HEK293 (cell line): Measurements from ENCODE around the gene PDE4D.

ENCODE experiments used
- HOXA7 ChIP-seq: sonication (generic); formaldehyde crosslinking; IDR thresholded peaks from 2 replicates; pipeline ENCODE4 v1.8.1; 2022; ENCODE audit warnings: missing genetic modification reagents, borderline replicate concordance
- ZBTB21 ChIP-seq: fragments of 450-650 bp; formaldehyde crosslinking; IDR thresholded peaks from 2 replicates; pipeline ENCODE4 v1.5.1; 2017; ENCODE audit warnings: missing biosample characterization, missing genetic modification characterization
- ZNF174 ChIP-seq: fragments of 450-650 bp; formaldehyde crosslinking; IDR thresholded peaks from 2 replicates; pipeline ENCODE4 v1.5.0; 2017; ENCODE audit warnings: missing biosample characterization, mild to moderate bottlenecking, missing genetic modification characterization
- TF ChIP-seq, protein P1 (sequence below): fragments of 450-650 bp; formaldehyde crosslinking; IDR thresholded peaks from 2 replicates; pipeline ENCODE4 v1.5.1; 2016; ENCODE audit warnings: missing biosample characterization, missing genetic modification characterization

DNA sequence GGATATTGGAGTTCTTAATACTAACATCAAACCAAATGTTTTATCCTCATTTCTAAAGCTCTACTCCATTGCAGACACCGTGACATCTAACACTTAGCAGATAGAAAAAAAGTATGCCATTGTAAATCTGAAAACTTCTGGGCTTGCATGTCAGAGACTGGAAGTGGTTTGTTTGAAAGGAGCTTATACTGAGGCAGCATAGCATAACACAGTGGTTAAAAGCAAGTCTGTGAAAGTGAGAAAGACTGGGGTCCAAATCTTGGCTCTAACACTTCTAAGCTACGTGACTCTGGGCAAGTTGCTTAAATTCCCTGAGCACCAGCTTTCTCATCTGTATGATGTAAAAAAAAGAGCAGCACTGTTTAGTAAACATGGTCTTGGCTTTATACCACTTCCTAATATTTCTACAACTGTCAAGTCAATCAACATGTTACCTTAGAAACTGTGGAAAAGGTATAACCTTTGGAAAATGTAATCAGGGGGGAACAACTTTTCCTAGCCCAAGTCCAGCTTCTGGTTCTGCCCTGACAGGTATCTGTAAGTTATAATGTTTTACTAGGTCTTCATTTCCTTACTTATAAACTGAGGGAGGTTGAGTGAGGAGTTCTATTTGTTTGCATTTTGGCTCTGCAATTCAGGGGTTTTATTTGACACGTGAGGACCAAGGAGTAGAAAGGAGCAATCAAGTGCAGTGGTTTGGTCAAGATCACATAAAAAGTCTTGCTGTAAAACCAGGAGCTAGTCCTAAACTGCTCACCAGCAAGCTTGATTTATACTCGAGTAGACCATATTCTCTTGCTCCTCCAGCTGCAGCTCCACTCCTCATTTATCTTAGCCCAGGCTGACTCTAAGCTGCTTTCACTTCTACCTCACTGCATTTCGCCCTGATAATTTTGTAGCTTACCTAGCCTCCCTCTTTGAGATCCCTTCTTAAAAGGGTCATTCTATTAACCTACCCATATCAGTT lies 769.6 kb downstream of the PDE4D start:
- TF ChIP-seq HOXA7 (CRISPR knock-in tag) (no peak), ZNF174 (tag by site-specific recombination) (no peak), ZBTB21 (no peak)
- TF ChIP-seq, protein P1, sequence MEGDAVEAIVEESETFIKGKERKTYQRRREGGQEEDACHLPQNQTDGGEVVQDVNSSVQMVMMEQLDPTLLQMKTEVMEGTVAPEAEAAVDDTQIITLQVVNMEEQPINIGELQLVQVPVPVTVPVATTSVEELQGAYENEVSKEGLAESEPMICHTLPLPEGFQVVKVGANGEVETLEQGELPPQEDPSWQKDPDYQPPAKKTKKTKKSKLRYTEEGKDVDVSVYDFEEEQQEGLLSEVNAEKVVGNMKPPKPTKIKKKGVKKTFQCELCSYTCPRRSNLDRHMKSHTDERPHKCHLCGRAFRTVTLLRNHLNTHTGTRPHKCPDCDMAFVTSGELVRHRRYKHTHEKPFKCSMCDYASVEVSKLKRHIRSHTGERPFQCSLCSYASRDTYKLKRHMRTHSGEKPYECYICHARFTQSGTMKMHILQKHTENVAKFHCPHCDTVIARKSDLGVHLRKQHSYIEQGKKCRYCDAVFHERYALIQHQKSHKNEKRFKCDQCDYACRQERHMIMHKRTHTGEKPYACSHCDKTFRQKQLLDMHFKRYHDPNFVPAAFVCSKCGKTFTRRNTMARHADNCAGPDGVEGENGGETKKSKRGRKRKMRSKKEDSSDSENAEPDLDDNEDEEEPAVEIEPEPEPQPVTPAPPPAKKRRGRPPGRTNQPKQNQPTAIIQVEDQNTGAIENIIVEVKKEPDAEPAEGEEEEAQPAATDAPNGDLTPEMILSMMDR (tag by site-specific recombination), result no peak
